PC-3 (cell line): ENCODE results near the gene ZFPM1. TPM values are rescaled to one million over a fixed set of nuclear protein-coding genes. Genes with fewer than 3 reads are reported as not detected.

Experiments
- ATAC-seq: fragments of 200-7000 bp; cut with Tn5 transposase; 2 replicates; pipeline ENCODE4 v1.9.1; 2020; ENCODE audit warnings: mild to moderate bottlenecking, moderate library complexity
- BruUV-seq: library from RNA; stranded (reverse); fragments of 400-500 nt; replicated peaks from 2 replicates; lab custom pipeline; 2021; lab: Mats Ljungman, UMichigan
- CTCF ChIA-PET: fragments of 300-600 bp; sonication (Branson Sonifier 250); formaldehyde crosslinking; loops from one replicate; lab custom pipeline; 2022; ENCODE audit warnings: antibody characterized with exemption; lab: Charles Lee
- POLR2A ChIA-PET: fragments of 300-600 bp; sonication (Branson Sonifier 250); formaldehyde crosslinking; loops from one replicate; lab custom pipeline; 2022; ENCODE audit warnings: antibody characterized with exemption; ENCODE audit not compliant: unreplicated experiment; lab: Charles Lee
- DNase-seq: peaks from one replicate; pipeline ENCODE4 v3.0.0-alpha.2; 2015
- H2AFZ ChIP-seq: fragments of 300-600 bp; sonication (generic); 2 replicates; pipeline ENCODE4 v1.6.0; 2016; ENCODE audit warnings: antibody characterized with exemption, low read length
- H3F3A ChIP-seq: fragments of 300-600 bp; sonication (generic); one replicate; pipeline ENCODE4 v1.6.0; 2017; ENCODE audit warnings: antibody characterized with exemption, low read length, control low read depth, mild to moderate bottlenecking; ENCODE audit not compliant: unreplicated experiment
- H3K27ac ChIP-seq: fragments of 300-600 bp; sonication (generic); 2 replicates; pipeline ENCODE4 v1.5.1; 2016; ENCODE audit warnings: mild to moderate bottlenecking, low read length
- H3K27me3 ChIP-seq: fragments of 300-600 bp; sonication (generic); 2 replicates; pipeline ENCODE4 v1.6.1; 2016; ENCODE audit warnings: low read length, mixed read lengths
- H3K36me3 ChIP-seq: fragments of 300-600 bp; sonication (generic); 2 replicates; pipeline ENCODE4 v1.6.1; 2016; ENCODE audit warnings: low read depth, mixed run types, low read length, mixed read lengths
- H3K4me1 ChIP-seq: fragments of 300-600 bp; sonication (generic); 2 replicates; pipeline ENCODE4 v1.5.1; 2016; ENCODE audit warnings: low read length; ENCODE audit not compliant: insufficient read depth
- H3K4me2 ChIP-seq: fragments of 300-600 bp; sonication (generic); 2 replicates; pipeline ENCODE4 v1.6.0; 2016; ENCODE audit warnings: low read length
- H3K4me3 ChIP-seq: fragments of 300-600 bp; sonication (generic); 2 replicates; pipeline ENCODE4 v1.5.1; 2016; ENCODE audit warnings: mild to moderate bottlenecking, low read length, mixed read lengths
- H3K79me2 ChIP-seq: fragments of 300-600 bp; sonication (generic); 2 replicates; pipeline ENCODE4 v1.6.1; 2017; ENCODE audit warnings: low read length, mixed read lengths
- H3K9ac ChIP-seq: fragments of 300-600 bp; sonication (generic); 2 replicates; pipeline ENCODE4 v1.6.0; 2016; ENCODE audit warnings: mild to moderate bottlenecking, low read length
- H3K9me2 ChIP-seq: fragments of 300-600 bp; sonication (generic); replicated peaks from 2 replicates; pipeline ENCODE4 v1.6.1; 2016; ENCODE audit warnings: mixed run types, low read length, mixed read lengths
- H3K9me3 ChIP-seq: fragments of 300-600 bp; sonication (generic); 2 replicates; pipeline ENCODE4 v1.6.1; 2016; ENCODE audit warnings: low read length, mixed read lengths
- H4K20me1 ChIP-seq: fragments of 300-600 bp; sonication (generic); 2 replicates; pipeline ENCODE4 v1.6.1; 2016; ENCODE audit warnings: low read length, mixed read lengths
- EZH2 ChIP-seq: fragments of 300-600 bp; sonication (generic); IDR thresholded peaks from one replicate; pipeline ENCODE4 v1.6.1; 2017; ENCODE audit warnings: antibody characterized with exemption, mild to moderate bottlenecking, low read length; ENCODE audit not compliant: unreplicated experiment
- EZH2phosphoT487 ChIP-seq: fragments of 300-600 bp; sonication (generic); IDR thresholded peaks from 2 replicates; pipeline ENCODE4 v1.6.1; 2018; ENCODE audit warnings: mild to moderate bottlenecking, antibody characterized with exemption, low read length, borderline replicate concordance
- intact Hi-C: fragments of 100-400 bp; cut with micrococcal nuclease; formaldehyde crosslinking; loops from 2 replicates; pipeline ENCODE4 v1.9.0; 2023
- total RNA-seq: library from RNA; depleted of rRNA; stranded (reverse); fragments of >200 nt; gene quantifications from 2 replicates; pipeline ENCODE4 v1.2.3, GENCODE V29; 2014
- TF ChIP-seq, protein P1 (sequence below): fragments of 300-600 bp; sonication (generic); conservative IDR thresholded peaks from 2 replicates; pipeline ENCODE4 v1.5.1; 2017; ENCODE audit warnings: antibody characterized with exemption, low read depth, mild to moderate bottlenecking, low read length

ZFPM1 gene
- total RNA-seq, 1 experiment from 2014 or later: 4.6 TPM

DNA sequence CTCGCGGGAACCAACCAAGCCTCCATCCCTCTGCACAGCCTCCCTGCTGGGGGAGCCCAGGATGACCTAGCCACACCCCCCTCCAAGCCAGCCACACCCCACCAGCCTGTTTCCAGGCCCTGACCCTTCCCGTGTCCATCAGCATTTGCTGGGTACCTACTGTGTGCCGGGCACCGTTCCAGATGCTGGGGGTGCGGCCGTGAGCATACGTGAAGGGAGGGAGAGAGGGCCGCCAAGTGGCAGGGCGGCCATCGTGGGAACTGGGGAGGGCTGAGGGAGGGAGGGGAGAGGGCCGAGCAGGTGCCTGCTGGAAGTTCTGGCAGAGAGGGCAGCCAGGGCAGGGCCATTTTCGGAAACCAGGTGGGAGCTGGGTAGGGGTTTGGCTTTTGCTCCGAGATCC, 23.1 kb downstream of the ZFPM1 start:
- intact Hi-C loops: no loop called here
- no peaks in the 10 kb centered on the region for H3K9me3 ChIP-seq
- no peaks in the 10 kb centered on the region for H3K9me2 ChIP-seq
- H3K36me3 ChIP-seq: no peaks in the 10 kb centered on the region
- DNase-seq (no peak), ATAC-seq (no peak)
- ChIA-PET CTCF (no interaction called here), POLR2A (no interaction called here)
- H2AFZ ChIP-seq: no peak overlapping the region
- TF ChIP-seq EZH2phosphoT487 (no peak), EZH2 (no peak)
- TF ChIP-seq, protein P1, sequence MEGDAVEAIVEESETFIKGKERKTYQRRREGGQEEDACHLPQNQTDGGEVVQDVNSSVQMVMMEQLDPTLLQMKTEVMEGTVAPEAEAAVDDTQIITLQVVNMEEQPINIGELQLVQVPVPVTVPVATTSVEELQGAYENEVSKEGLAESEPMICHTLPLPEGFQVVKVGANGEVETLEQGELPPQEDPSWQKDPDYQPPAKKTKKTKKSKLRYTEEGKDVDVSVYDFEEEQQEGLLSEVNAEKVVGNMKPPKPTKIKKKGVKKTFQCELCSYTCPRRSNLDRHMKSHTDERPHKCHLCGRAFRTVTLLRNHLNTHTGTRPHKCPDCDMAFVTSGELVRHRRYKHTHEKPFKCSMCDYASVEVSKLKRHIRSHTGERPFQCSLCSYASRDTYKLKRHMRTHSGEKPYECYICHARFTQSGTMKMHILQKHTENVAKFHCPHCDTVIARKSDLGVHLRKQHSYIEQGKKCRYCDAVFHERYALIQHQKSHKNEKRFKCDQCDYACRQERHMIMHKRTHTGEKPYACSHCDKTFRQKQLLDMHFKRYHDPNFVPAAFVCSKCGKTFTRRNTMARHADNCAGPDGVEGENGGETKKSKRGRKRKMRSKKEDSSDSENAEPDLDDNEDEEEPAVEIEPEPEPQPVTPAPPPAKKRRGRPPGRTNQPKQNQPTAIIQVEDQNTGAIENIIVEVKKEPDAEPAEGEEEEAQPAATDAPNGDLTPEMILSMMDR: no peak
- no peaks in the 10 kb centered on the region for H4K20me1 ChIP-seq
- no peak overlapping the region for H3K4me2 ChIP-seq
- H3K27me3 ChIP-seq: no peaks in the 10 kb centered on the region
- H3F3A ChIP-seq: no peaks in the 10 kb centered on the region
- no peak overlapping the region for H3K4me3 ChIP-seq
- H3K27ac ChIP-seq: no peak overlapping the region
- BruUV-seq: no TSS peak
- H3K79me2 ChIP-seq: no peaks in the 10 kb centered on the region
- H3K4me1 ChIP-seq: no peaks in the 10 kb centered on the region
- no peak overlapping the region for H3K9ac ChIP-seq

- BruUV-seq: no TSS peak
- no peaks in the 10 kb centered on the region for H3K4me1 ChIP-seq
- intact Hi-C loops: no loop called here
- ATAC-seq: no peak
- no peak overlapping the region for H3K4me2 ChIP-seq
- no peaks in the 10 kb centered on the region for H4K20me1 ChIP-seq
- no peak overlapping the region for H3K9ac ChIP-seq
- no peak for DNase-seq
- no peak overlapping the region for H3K27ac ChIP-seq
- H3K36me3 ChIP-seq: no peaks in the 10 kb centered on the region
- TF ChIP-seq, protein P1: no peak
- no peak for TF ChIP-seq EZH2
- no peak for TF ChIP-seq EZH2phosphoT487
- no peaks in the 10 kb centered on the region for H3F3A ChIP-seq
- no peak overlapping the region for H3K4me3 ChIP-seq
- POLR2A ChIA-PET: no interaction called here
- no peaks in the 10 kb centered on the region for H3K9me2 ChIP-seq
- H2AFZ ChIP-seq: no peak overlapping the region
- H3K9me3 ChIP-seq: no peaks in the 10 kb centered on the region
- no peaks in the 10 kb centered on the region for H3K27me3 ChIP-seq
- H3K79me2 ChIP-seq: no peaks in the 10 kb centered on the region
- CTCF ChIA-PET: no interaction called here
These were observed 23.8 kb downstream of the ZFPM1 start for GRCh38 chr16:88476817-88477397.

DNA sequence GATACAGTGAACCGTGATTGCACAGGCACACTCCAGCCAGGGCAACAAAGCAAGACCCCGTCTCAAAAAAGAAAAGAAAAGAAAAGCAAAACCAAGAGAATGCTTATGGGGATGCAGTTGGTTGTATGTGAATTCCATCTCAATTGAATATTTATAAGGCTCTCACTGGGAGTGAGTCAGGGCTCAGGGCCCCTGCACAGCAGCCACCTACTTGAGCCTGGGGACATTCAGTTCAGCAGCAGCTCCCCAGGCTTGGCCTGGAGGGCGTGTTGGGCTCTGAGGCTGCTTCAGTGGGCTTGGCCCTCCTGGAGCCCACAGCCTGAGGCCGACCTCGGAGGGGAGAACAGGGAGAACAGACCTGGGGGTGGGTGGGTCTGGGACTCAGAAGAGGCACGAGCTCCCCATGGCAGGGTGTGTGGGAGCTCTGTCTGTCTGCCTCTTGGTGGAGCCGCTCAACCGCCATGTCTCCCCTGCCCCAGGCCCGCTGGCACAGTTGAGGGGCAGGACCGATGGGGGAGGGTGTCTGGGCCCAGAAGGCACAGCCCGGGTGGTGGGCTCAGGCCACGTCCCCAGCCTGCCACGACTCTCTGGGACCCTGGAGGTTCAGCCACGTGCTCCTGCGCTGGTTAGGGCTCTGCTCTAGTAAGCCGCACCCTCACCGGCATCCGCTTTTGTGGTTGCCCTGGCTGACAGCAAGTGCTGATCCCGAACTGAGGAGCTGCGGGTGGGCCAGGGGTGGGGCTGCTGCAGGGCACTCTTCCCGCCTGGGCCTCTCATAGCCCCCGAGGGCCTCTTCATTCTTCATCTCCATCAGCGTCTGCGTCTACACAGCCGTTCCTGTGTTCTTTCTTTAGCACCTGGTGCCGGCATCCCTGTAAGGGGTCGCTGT, 24.8 kb downstream of the ZFPM1 start:
- no peak overlapping the region for H3K4me2 ChIP-seq
- H3K36me3 ChIP-seq: no peaks in the 10 kb centered on the region
- ChIA-PET CTCF (no interaction called here), POLR2A (no interaction called here)
- H3K9ac ChIP-seq: no peak overlapping the region
- H2AFZ ChIP-seq: no peak overlapping the region
- no peaks in the 10 kb centered on the region for H3F3A ChIP-seq
- ATAC-seq: no peak
- H3K9me2 ChIP-seq: no peaks in the 10 kb centered on the region
- H3K4me1 ChIP-seq: no peaks in the 10 kb centered on the region
- no peaks in the 10 kb centered on the region for H3K79me2 ChIP-seq
- H3K9me3 ChIP-seq: no peaks in the 10 kb centered on the region
- H3K27ac ChIP-seq: no peak overlapping the region
- H4K20me1 ChIP-seq: no peaks in the 10 kb centered on the region
- intact Hi-C loops: no loop called here
- TF ChIP-seq EZH2 (no peak), EZH2phosphoT487 (no peak)
- TF ChIP-seq, protein P1: no peak
- BruUV-seq: no TSS peak
- DNase-seq: no peak
- H3K4me3 ChIP-seq: no peak overlapping the region
- H3K27me3 ChIP-seq: no peaks in the 10 kb centered on the region
